ENCODE results near the gene STARD9.

- no peak for TF ChIP-seq CTCF (IDR thresholded peaks at IDR 0.05; ENCODE audit: insufficient read depth, low read depth, low read length)
- TF ChIP-seq EZH2 (IDR thresholded peaks at IDR 0.05; ENCODE audit: insufficient read depth, low read length): no peak
Observed at GRCh38 chr15:42692997-42693396, 117.6 kb downstream of the STARD9 start.
